GM20000 (cell line): ENCODE data around the gene TUBA3E.
"Not testable (repeated sequence)": the region's sequence is repeated elsewhere in the genome, so short reads cannot be mapped to it uniquely, and the experiment has no call there.

Experiments
- DNase-seq: peaks from one replicate; pipeline ENCODE4 v3.0.0; 2012; ENCODE audit warnings: low spot score
- CTCF ChIP-seq: IDR thresholded peaks from 2 replicates; pipeline ENCODE4 v1.5.1; 2012; ENCODE audit warnings: mild to moderate bottlenecking, control low read depth; ENCODE audit errors: extremely low read depth, missing control alignments

Gene TUBA3E

DNA sequence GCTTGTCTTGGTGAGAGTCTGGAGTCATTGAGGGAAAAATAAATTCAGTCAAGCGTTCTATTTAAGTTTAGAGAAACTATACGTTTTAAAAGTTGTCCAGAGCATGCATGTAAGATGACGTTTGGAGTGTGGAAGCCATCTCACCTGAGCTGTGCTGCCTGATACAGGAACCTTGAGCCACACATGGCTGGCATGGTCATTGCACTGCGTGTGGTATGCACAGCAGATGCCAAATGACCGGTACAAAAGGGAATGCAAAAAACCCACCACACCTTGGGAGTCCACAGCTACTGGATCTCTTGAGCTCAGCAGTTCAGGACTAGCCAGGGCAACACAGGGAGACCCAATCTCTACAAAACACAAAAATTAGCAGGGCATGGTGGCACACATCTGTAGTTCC, 11.8 kb downstream of the TUBA3E start:
- no peak for TF ChIP-seq CTCF
- no peak for DNase-seq

- no peak for TF ChIP-seq CTCF
Observed at GRCh38 chr2:130185896-130186295, 12.3 kb downstream of the TUBA3E start.

GRCh38 chr2:130185436-130185835, 12.8 kb downstream of the TUBA3E start:
- DNase-seq, result no peak
- no peak for TF ChIP-seq CTCF

More at GRCh38 chr2:130185896-130186295, 12.3 kb downstream of the TUBA3E start:
- no peak for DNase-seq

DNA sequence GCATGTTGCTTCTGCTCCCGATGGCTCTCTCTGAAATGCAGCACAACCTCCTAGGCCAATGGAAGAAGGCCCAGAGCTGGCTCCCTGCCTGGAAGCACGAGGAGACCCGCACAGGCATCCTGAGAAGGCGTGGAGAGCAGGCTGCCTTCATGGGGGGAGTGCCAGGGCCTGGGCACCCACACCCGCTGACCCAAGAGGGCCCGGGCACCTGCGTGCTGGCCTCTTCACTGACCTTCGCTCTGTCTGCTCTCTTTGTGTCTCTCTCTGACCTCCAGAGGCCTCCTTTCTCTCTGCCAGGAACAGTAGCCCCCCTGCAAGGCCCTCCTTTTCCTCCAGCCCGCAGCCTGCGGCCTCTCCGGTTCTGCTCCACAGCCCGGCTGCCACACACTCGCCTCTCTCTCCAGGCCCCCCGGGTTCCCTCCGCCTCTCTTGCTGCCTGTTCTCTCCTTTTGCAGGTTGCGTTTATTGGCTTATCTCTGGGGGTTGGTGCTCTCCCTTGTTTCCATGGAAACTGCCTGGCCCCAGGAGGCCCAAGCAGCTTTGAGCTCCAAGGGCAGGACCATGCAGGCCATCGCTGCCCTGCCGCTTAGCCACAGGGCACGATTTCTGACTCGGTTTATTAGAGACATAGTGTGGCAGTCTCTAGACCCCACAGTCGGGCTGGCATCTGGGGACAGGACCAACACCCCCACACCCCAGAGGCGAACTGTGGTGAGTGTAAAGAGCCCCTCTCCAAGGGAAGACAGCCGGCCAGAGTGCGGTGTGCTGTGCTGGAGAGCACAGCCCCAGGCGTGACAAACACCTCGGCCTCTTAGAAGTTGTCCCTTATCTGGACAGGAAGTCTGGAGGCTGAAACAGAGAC, 14.5 kb downstream of the TUBA3E start:
- TF ChIP-seq CTCF, result no peak

DNA sequence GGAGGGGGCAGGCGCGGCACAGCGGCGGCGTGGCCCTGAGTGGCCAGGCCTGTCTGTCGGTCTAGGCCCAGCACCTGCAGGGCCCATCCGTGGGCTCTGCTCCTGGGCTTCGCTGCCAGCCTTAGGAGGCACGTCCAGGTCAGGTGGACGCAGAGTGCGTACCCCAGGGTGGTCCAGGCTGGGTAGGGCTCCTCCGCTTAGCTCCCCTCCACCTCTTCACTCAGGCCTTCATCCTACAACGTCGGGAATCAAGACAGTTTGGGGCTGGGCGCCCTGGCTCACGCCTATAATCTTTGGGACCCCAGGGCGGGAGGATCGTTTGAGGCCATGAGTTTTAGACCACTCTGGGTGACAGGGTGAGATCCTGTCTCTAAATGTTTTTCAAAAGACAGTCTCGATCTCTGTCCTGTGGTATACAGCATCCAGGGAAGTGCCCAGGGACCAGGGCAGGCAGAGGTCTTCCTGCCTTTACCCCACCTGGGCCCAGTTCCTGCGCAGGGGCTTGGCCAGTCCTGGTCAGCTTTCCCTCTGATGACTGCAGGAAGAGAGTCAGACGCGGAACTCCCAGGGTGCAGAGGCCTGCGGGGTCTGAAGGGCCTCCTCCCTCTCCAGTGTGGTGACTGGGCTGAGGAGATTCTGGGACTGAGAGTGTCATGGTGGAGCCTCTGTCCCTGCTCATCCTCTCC, 15.3 kb downstream of the TUBA3E start:
- DNase-seq, result not testable (repeated sequence)

More for the DNA sequence above, 14.5 kb downstream of the TUBA3E start:
- DNase-seq, result no peak

- DNase-seq, result peak; percentile 96
- TF ChIP-seq CTCF, result peak; percentile 90
Observed at GRCh38 chr2:130181880-130182682, 16.2 kb downstream of the TUBA3E start, which contains the start of gene MZT2B. MZT2B (plus strand) TSS chr2:130182262; CDS start chr2:130182283, 21 bp downstream.

DNA sequence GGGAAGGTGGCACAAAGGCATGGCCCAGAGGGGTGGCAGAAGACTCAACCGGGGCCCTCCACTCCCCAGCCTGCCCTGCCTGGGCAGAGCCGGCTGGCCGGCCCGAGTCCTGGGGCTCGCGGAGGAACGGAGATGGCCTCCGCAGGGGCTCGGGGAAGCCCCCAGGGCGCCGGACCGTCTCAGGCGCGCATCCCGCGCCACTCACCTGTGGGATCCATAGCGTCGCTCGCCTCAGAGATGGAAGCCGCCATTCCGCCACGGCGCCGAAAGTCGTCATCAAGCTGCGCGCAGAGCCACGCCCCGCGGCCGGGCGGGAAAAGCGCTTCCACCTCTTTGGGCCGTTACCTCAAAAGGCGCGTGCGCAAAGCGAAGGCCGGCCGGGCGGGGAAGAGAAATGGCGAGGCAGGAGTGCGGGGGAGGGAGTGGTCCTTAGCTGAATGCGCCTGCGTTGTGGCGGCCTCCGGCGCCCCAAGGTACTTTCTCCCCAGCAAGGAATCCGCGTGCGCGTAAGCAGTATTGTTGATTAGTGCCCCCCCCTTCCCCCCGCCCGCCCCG, 16.8 kb downstream of the TUBA3E start, which contains the start of gene SMPD4:
Gene SMPD4, minus strand, starts transcription at position 278 of the 555 bp plus-strand sequence. CDS start 5,010 bp downstream, outside the sequence.
- peak; percentile 93 for DNase-seq
- no peak for TF ChIP-seq CTCF

DNA sequence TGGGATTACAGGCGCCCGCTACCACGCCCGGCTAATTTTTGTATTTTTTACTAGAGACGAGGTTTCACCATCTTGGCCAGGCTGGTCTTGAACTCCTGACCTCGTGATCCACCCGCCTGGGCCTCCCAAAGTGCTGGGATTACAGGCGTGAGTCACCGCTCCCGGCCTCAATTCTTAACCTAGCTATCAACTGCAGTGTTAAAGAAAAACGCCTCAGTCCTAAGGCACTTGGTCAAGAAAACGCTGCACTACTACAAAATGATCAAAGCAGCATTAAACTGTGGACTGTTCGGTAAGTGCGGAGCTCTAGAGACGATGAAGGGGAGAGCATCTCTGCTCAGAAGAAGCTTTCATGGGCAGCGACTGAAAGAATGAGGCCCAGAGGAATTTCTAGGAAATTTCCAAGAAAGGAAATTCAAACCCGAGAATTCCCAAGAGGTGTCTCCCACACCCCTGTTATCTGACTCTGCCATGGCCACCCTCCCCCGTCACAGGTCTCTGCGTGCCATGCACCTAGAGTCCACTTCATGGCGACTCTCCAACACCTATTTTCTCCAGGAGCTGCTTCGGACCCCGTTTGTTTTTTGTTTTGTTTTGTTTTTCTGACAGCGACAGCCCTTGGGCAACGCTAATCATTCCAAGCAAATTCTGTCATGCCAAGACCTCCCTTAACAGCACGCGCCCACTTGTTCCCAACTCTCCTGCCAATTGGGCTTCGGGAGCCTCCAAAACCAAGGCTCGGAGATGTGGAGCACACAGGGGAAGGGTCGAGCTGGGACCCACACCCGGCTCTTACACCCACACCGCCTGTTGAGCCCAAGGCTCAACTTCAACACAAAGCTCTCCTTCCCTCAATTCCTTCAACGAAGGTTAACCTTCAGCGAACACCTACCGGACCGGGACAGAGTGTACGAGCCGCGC, 17.6 kb downstream of the TUBA3E start:
- not testable (repeated sequence) for DNase-seq

DNA sequence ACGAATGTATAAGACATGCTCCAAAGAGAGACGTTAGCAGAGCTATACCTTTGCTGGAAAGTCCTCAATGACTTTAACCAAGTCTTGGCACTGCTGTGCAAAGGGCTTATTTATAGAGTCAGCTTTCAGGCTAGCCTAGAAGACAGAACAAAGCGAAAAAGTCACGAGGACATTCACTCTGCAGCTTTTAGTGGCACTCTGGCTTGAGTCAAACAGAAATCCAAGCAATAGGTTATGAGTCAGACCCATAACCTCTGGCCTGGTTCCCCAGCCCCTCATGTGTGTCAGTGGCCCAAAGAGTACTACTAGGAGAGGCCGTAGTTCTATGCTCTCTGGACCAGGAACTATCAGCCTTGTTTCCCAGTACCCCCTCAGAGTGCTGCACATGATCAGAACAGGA, 23.4 kb downstream of the TUBA3E start:
- DNase-seq, result not testable (repeated sequence)
